IPS-15b (cell line): ENCODE data around the gene SHC3.

ENCODE experiments used
- H3K27me3 ChIP-seq: one replicate; pipeline ENCODE4 v1.6.1; 2013; ENCODE audit warnings: low read length; ENCODE audit not compliant: control insufficient read depth, insufficient read depth
- H3K36me3 ChIP-seq: one replicate; pipeline ENCODE4 v1.6.1; 2013; ENCODE audit warnings: low read length; ENCODE audit not compliant: control insufficient read depth, insufficient read depth
- H3K4me1 ChIP-seq: one replicate; pipeline ENCODE4 v1.6.1; 2013; ENCODE audit warnings: mild to moderate bottlenecking, low read length; ENCODE audit not compliant: control insufficient read depth, insufficient read depth
- H3K4me3 ChIP-seq: one replicate; pipeline ENCODE4 v1.5.1; 2013; ENCODE audit warnings: low read depth, low read length
- H3K9ac ChIP-seq: one replicate; pipeline ENCODE4 v1.6.1; 2013; ENCODE audit warnings: low read depth, mild to moderate bottlenecking, low read length
- H3K9me3 ChIP-seq: one replicate; pipeline ENCODE4 v1.6.1; 2013; ENCODE audit warnings: mild to moderate bottlenecking, low read length; ENCODE audit not compliant: control insufficient read depth, insufficient read depth

The SHC3 gene, protein sequence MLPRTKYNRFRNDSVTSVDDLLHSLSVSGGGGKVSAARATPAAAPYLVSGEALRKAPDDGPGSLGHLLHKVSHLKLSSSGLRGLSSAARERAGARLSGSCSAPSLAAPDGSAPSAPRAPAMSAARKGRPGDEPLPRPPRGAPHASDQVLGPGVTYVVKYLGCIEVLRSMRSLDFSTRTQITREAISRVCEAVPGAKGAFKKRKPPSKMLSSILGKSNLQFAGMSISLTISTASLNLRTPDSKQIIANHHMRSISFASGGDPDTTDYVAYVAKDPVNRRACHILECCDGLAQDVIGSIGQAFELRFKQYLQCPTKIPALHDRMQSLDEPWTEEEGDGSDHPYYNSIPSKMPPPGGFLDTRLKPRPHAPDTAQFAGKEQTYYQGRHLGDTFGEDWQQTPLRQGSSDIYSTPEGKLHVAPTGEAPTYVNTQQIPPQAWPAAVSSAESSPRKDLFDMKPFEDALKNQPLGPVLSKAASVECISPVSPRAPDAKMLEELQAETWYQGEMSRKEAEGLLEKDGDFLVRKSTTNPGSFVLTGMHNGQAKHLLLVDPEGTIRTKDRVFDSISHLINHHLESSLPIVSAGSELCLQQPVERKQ

DNA sequence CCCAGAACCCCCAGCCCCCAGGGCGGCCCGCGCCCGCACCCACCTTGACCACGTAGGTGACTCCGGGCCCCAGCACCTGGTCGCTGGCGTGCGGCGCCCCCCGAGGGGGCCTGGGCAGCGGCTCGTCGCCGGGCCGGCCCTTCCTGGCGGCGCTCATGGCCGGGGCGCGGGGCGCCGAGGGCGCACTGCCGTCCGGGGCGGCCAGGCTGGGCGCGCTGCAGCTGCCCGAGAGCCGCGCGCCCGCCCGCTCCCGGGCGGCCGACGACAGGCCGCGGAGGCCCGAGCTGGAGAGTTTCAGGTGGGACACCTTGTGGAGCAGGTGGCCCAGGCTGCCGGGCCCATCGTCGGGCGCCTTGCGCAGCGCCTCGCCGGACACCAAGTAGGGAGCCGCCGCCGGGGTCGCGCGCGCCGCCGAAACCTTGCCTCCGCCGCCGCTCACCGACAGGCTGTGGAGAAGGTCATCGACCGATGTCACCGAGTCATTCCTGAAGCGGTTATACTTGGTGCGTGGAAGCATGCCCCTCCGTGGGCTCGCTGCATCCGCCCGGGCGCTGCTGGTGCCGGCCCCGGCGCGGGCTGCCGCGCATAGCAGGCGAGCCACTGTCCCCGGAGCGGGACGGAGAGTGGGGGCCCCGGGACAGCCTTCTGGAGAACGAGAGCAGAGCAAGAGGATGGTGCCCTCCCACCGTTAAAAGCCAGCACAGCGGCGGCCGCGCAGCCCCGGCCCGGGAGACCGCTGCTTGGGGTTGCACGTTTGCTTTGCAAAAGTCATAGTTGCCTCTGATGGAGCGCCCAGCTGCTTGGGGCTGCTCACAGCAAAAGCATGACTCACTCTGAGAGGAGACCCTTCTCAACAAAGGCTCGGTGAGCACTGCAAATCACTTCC, at the start of gene SHC3:
Gene SHC3, minus strand, starts transcription at position 875 of the 886 bp plus-strand sequence. Its CDS starts 358 bp downstream, at position 517.
- H3K4me1 ChIP-seq: peaks cover 10% of the 10 kb centered on the region
- H3K9me3 ChIP-seq: no peaks in the 10 kb centered on the region
- peak within 1 kb of the TSS; percentile 28 for H3K9ac ChIP-seq
- no peaks in the 10 kb centered on the region for H3K36me3 ChIP-seq
- peak within 1 kb of the TSS; percentile 68 for H3K4me3 ChIP-seq
- peaks cover 52% of the 10 kb centered on the region for H3K27me3 ChIP-seq

DNA sequence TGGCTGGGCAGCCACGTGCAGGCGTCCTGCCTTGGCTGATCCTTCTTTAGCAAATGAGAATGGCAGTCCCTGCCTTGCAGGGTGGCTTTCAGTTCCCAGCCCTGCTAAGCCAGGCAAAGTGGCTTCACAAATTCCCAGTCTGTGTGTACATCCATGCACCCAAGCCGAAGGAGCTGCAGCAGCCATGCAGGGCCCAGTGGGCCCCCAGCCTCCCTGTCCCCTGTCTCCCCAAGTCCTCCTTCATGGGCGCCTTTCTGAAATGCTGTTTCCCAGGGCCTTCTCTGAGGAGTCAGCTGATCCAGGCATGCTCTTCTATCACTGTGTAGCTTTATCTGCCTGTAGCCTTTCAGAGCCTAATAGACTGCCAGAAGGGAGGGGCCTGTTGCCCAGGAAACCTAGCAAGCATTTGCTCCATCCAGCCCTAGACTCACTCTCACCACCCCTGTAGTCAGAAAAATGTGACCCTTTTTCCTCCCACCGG, 47.4 kb upstream of the SHC3 start:
- Histone ChIP-seq H3K27me3 (no peaks in the 10 kb centered on the region), H3K4me1 (peaks cover 4% of the 10 kb centered on the region), H3K9me3 (no peaks in the 10 kb centered on the region), H3K4me3 (no peak overlapping the region), H3K36me3 (no peaks in the 10 kb centered on the region), H3K9ac (no peak overlapping the region)

DNA sequence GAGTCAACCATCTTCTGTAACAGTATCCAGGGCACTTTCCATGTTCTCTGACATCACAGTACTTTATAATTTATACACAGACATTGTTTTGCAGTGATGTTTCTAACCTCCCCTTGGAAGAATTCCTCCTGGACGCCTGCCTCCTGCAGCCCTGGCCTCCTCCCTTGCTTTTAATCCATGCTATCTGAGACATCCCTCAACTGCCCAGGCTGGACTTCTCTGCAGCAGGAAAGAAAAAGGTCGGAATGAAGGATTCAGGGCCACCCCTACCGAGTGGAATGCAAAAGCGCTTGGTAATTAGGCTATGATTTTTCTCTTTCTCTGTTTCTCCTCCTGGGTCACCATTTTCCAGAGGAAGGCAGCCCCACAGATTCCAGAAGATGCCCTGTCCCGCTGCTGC, 47.0 kb upstream of the SHC3 start:
- Histone ChIP-seq H3K9me3 (no peaks in the 10 kb centered on the region), H3K36me3 (no peaks in the 10 kb centered on the region), H3K4me1 (peaks cover 4% of the 10 kb centered on the region), H3K9ac (no peak overlapping the region), H3K27me3 (no peaks in the 10 kb centered on the region), H3K4me3 (no peak overlapping the region)

GRCh38 chr9:89225036-89225435, 46.4 kb upstream of the SHC3 start:
- H3K4me1 ChIP-seq: peaks cover 4% of the 10 kb centered on the region
- H3K27me3 ChIP-seq: no peaks in the 10 kb centered on the region
- H3K4me3 ChIP-seq: no peak overlapping the region
- no peak overlapping the region for H3K9ac ChIP-seq
- no peaks in the 10 kb centered on the region for H3K9me3 ChIP-seq
- no peaks in the 10 kb centered on the region for H3K36me3 ChIP-seq

DNA sequence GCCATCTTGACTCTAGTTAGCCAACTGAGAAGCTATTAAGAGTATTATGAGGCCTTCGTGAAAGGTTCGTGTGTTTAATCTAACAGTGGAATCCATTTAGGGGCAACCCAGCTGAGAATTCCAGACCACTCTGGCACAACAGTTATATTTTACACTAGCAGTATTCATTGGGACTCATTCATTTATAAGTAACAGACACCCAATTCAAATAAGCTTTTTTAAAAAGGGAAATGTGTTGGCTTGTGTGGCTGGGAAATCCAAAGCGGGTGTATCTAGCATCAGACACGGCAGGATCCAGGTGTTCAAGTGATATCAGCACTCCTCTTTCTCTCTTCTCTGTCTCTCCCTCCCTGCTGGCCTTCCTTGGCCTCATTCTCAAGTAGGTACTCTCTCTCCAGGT, 46.0 kb upstream of the SHC3 start:
- H3K27me3 ChIP-seq: no peaks in the 10 kb centered on the region
- peaks cover 4% of the 10 kb centered on the region for H3K4me1 ChIP-seq
- H3K9ac ChIP-seq: no peak overlapping the region

DNA sequence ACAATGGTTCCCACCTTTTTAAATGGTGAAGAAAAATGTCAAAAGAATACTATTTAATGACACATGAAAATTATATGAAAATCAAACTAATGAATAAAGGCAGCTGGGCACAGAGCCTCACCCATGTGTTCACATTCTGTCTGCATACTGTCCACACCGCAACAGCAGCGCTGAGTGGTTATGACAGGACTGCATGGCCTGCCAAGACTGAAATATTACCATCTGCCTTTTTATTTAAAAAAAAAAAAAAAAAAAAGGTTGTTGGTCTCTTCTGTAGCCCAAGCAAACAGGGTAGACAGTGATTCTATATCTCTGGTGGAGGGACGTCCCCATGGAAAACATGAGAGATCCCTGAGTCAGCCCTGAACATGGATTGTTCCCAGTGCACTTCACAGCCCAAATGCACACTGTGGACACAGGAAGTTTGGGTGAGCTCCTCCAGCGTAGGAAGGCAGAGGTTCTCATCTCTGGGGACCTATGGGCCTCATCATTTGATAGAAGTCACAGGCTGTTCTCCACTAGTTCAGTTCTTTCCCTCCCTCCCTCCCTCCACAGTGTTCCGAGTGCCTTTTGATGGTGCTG, 44.9 kb upstream of the SHC3 start:
- no peaks in the 10 kb centered on the region for H3K9me3 ChIP-seq
- H3K4me1 ChIP-seq: peaks cover 4% of the 10 kb centered on the region
- no peak overlapping the region for H3K9ac ChIP-seq
- H3K36me3 ChIP-seq: no peaks in the 10 kb centered on the region
- no peak overlapping the region for H3K4me3 ChIP-seq
- H3K27me3 ChIP-seq: no peaks in the 10 kb centered on the region

More for the DNA sequence above, 46.0 kb upstream of the SHC3 start:
- H3K4me3 ChIP-seq: no peak overlapping the region
- no peaks in the 10 kb centered on the region for H3K36me3 ChIP-seq
- H3K9me3 ChIP-seq: no peaks in the 10 kb centered on the region

- Histone ChIP-seq H3K36me3 (no peaks in the 10 kb centered on the region), H3K27me3 (no peaks in the 10 kb centered on the region), H3K4me3 (no peak overlapping the region), H3K9ac (no peak overlapping the region), H3K4me1 (no peaks in the 10 kb centered on the region), H3K9me3 (no peaks in the 10 kb centered on the region)
Measured at GRCh38 chr9:89219637-89220036, 41.0 kb upstream of the SHC3 start.

GRCh38 chr9:89218040-89218928, 39.7 kb upstream of the SHC3 start:
- no peak overlapping the region for H3K9ac ChIP-seq
- no peak overlapping the region for H3K4me3 ChIP-seq
- H3K36me3 ChIP-seq: no peaks in the 10 kb centered on the region
- no peaks in the 10 kb centered on the region for H3K9me3 ChIP-seq
- no peaks in the 10 kb centered on the region for H3K27me3 ChIP-seq
- no peaks in the 10 kb centered on the region for H3K4me1 ChIP-seq

DNA sequence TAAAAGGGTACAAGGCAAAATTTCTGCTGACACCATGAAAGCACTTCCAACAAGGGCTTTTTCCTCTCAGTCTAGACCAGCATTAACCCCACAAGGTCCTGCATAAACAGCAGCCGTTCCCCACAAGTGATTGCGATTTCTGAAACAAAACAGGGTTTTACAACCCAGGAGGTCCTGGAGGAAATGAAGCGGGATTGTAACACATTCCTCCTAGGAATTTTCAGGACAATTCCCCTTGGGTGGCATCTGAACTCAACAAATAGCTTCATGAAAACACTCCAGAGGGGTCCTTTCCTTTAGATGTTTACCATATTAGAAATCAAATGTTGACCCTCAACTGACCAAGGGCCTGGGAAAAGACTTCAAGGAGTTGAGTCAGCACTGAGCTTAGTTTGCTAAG, 36.7 kb upstream of the SHC3 start:
- Histone ChIP-seq H3K36me3 (no peaks in the 10 kb centered on the region), H3K4me1 (no peaks in the 10 kb centered on the region), H3K9ac (no peak overlapping the region)

GRCh38 chr9:89213396-89213880, 34.8 kb upstream of the SHC3 start:
- Histone ChIP-seq H3K4me3 (no peak overlapping the region), H3K4me1 (no peaks in the 10 kb centered on the region), H3K9me3 (no peaks in the 10 kb centered on the region), H3K9ac (no peak overlapping the region), H3K36me3 (no peaks in the 10 kb centered on the region), H3K27me3 (no peaks in the 10 kb centered on the region)

More for the DNA sequence above, 36.7 kb upstream of the SHC3 start:
- Histone ChIP-seq H3K27me3 (no peaks in the 10 kb centered on the region), H3K4me3 (no peak overlapping the region), H3K9me3 (no peaks in the 10 kb centered on the region)
